ENCODE measurements around the gene RAET1L.
"Not testable (repeated sequence)": the region's sequence is repeated elsewhere in the genome, so short reads cannot be mapped to it uniquely, and the experiment has no call there.

DNA sequence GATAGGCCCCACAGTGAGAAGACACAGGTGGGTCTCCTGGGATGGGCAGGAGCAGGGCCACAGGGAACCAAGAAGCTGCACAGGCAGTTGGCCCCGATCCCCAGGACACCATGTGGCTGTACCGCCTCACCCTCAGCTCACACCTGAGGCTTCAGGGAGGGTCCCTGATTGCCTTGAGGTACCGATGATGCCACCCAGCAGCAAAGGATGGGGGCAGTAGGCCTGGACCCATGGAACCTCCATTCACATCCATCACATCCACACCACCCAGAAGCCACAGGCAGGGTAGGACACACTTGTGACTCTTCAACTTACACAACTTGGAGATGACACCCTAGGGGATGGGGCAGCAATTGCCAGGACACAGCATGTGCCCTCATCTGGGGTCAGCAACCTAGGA is 21.7 kb downstream of the RAET1L start:
- TF ChIP-seq, protein P1, sequence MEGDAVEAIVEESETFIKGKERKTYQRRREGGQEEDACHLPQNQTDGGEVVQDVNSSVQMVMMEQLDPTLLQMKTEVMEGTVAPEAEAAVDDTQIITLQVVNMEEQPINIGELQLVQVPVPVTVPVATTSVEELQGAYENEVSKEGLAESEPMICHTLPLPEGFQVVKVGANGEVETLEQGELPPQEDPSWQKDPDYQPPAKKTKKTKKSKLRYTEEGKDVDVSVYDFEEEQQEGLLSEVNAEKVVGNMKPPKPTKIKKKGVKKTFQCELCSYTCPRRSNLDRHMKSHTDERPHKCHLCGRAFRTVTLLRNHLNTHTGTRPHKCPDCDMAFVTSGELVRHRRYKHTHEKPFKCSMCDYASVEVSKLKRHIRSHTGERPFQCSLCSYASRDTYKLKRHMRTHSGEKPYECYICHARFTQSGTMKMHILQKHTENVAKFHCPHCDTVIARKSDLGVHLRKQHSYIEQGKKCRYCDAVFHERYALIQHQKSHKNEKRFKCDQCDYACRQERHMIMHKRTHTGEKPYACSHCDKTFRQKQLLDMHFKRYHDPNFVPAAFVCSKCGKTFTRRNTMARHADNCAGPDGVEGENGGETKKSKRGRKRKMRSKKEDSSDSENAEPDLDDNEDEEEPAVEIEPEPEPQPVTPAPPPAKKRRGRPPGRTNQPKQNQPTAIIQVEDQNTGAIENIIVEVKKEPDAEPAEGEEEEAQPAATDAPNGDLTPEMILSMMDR (conservative IDR thresholded peaks at IDR 0.05 in 1 of 2, IDR thresholded peaks at IDR 0.05 in 1 of 2; ENCODE audit: low read depth in 1 of 2, low read length in 2 of 2), result not testable (repeated sequence)
- not testable (repeated sequence) for TF ChIP-seq EZH2 (IDR thresholded peaks at IDR 0.05; ENCODE audit: low read length, missing control alignments)

Data from fibroblast of lung (primary cell).